ENCODE measurements around the gene GGN. TPM values are rescaled to one million over a fixed set of nuclear protein-coding genes. Genes with fewer than 3 reads are reported as not detected.

GGN gene
- 0.66 and 0.68 TPM in 2 replicates for total RNA-seq

GRCh38 chr19:38387550-38388348 is at the start of gene GGN:
Gene GGN, minus strand, starts transcription at chr19:38388034. Its CDS starts 773 bp downstream, at chr19:38387261.

GRCh38 chr19:38433268-38433733 is 45.5 kb upstream of the GGN start, which contains the start of gene RYR1:
Gene RYR1, plus strand, starts transcription at chr19:38433691. Its CDS starts 139 bp downstream, at chr19:38433830.

GRCh38 chr19:38425810-38426466 is 38.1 kb upstream of the GGN start, which contains the start of gene RASGRP4:
Gene RASGRP4, minus strand, starts transcription at chr19:38426219. Its CDS starts 128 bp downstream, at chr19:38426091.

GRCh38 chr19:38402967-38403674 is 15.3 kb upstream of the GGN start, which contains the start of gene FAM98C:
Gene FAM98C, plus strand, starts transcription at chr19:38403093. Its CDS starts 61 bp downstream, at chr19:38403154.

GRCh38 chr19:38388349-38389100 is 691 bp upstream of the GGN start, which contains the start of gene SPRED3:
Gene SPRED3, plus strand, starts transcription at chr19:38388697. Its CDS starts 1,606 bp downstream, at chr19:38390303.

GRCh38 chr19:38374332-38375097 is 13.3 kb downstream of the GGN start, which contains the start of gene PSMD8:
Gene PSMD8, plus strand, starts transcription at chr19:38374571. Its CDS starts 31 bp downstream, at chr19:38374602.

Other genes with a start within 250 kb of the GGN start
- gene DPF1, start 163.8 kb downstream of the GGN start, total RNA-seq, result 1.5 and 1.6 TPM in 2 replicates
- gene PPP1R14A, start 131.7 kb downstream of the GGN start, total RNA-seq, result 1.7 and 13.6 TPM in 2 replicates
- 21.7 and 69.3 TPM in 2 replicates for gene SPINT2, start 123.5 kb downstream of the GGN start, total RNA-seq
- gene C19orf33, start 83.8 kb downstream of the GGN start, total RNA-seq, result not detected in 2 replicates
- 76.5 and 83.6 TPM in 2 replicates for gene YIF1B, start 72.1 kb downstream of the GGN start, total RNA-seq
- 9.2 and 19.6 TPM in 2 replicates for gene KCNK6, start 68.2 kb downstream of the GGN start, total RNA-seq
- 1.5 and 3.4 TPM in 2 replicates for gene CATSPERG, start 52.2 kb downstream of the GGN start, total RNA-seq
- gene PSMD8, start 13.5 kb downstream of the GGN start, total RNA-seq, result 296 and 303 TPM in 2 replicates
- gene SPRED3, start 663 bp upstream of the GGN start, total RNA-seq, result 6.8 and 6.9 TPM in 2 replicates
- gene FAM98C, start 15.1 kb upstream of the GGN start, total RNA-seq, result 9.9 and 11.4 TPM in 2 replicates
- gene RASGRP4, start 38.2 kb upstream of the GGN start, total RNA-seq, result not detected in 2 replicates
- gene RYR1, start 45.7 kb upstream of the GGN start, total RNA-seq, result under 0.01 TPM in 2 replicates
- gene MAP4K1, start 229.9 kb upstream of the GGN start, total RNA-seq, result 0.31 TPM in 1 of 2 replicates, not detected in the other
- gene EIF3K, start 231.2 kb upstream of the GGN start, total RNA-seq, result 288 and 303 TPM in 2 replicates